OCI-LY1 (cell line): ENCODE data around the gene EPHA2.

Source experiments
- H2AFZ ChIP-seq: fragments of 200-600 bp; sonication (generic), shearing (Covaris generic); 2 replicates; pipeline ENCODE4 v1.6.0; 2014; ENCODE audit warnings: antibody characterized with exemption, mild to moderate bottlenecking, low read length
- H3F3A ChIP-seq: fragments of 200-600 bp; sonication (generic), shearing (Covaris generic); 2 replicates; pipeline ENCODE4 v1.6.0; 2014; ENCODE audit warnings: mild to moderate bottlenecking, antibody characterized with exemption, low read length, moderate library complexity; ENCODE audit not compliant: insufficient read depth
- H3K27ac ChIP-seq: fragments of 200-600 bp; sonication (generic); 2 replicates; pipeline ENCODE4 v1.5.1; 2014; ENCODE audit warnings: low read length, mixed run types, mild to moderate bottlenecking, low read depth; ENCODE audit not compliant: poor library complexity, severe bottlenecking
- H3K27me3 ChIP-seq: fragments of 200-600 bp; sonication (generic); 2 replicates; pipeline ENCODE4 v1.6.0; 2014; ENCODE audit warnings: antibody characterized with exemption, mild to moderate bottlenecking, low read length, moderate library complexity; ENCODE audit not compliant: insufficient read depth
- H3K36me3 ChIP-seq: fragments of 200-600 bp; sonication (generic); 2 replicates; pipeline ENCODE4 v1.6.1; 2014; ENCODE audit warnings: mild to moderate bottlenecking, antibody characterized with exemption, low read length, moderate library complexity, mixed read lengths; ENCODE audit not compliant: insufficient read depth
- H3K4me1 ChIP-seq: fragments of 200-600 bp; sonication (generic); 2 replicates; pipeline ENCODE4 v1.5.1; 2014; ENCODE audit warnings: mild to moderate bottlenecking, low read length, moderate library complexity; ENCODE audit not compliant: insufficient read depth, severe bottlenecking
- H3K4me2 ChIP-seq: fragments of 200-600 bp; sonication (generic), shearing (Covaris generic); 2 replicates; pipeline ENCODE4 v1.6.1; 2014; ENCODE audit warnings: low read length
- H3K4me3 ChIP-seq: fragments of 200-600 bp; sonication (generic); 2 replicates; pipeline ENCODE4 v1.5.1; 2014; ENCODE audit warnings: low read length, low read depth, mild to moderate bottlenecking, mixed read lengths; ENCODE audit not compliant: poor library complexity, severe bottlenecking
- H3K79me2 ChIP-seq: fragments of 200-600 bp; shearing (Covaris generic); 2 replicates; pipeline ENCODE4 v1.6.1; 2016; ENCODE audit warnings: mixed run types, low read length, mixed read lengths; ENCODE audit not compliant: insufficient read depth
- H3K9ac ChIP-seq: fragments of 200-600 bp; sonication (generic), shearing (Covaris generic); 2 replicates; pipeline ENCODE4 v1.6.1; 2014; ENCODE audit warnings: mild to moderate bottlenecking, low read length, mixed read lengths
- H3K9me2 ChIP-seq: fragments of 200-600 bp; sonication (generic), shearing (Covaris generic); 2 replicates; pipeline ENCODE4 v1.6.1; 2014; ENCODE audit warnings: low read depth, mild to moderate bottlenecking, low read length, mixed read lengths
- H3K9me3 ChIP-seq: fragments of 200-600 bp; shearing (Covaris generic); 2 replicates; pipeline ENCODE4 v1.6.1; 2014; ENCODE audit warnings: low read length, mixed read lengths
- H4K20me1 ChIP-seq: fragments of 200-600 bp; sonication (generic), shearing (Covaris generic); 2 replicates; pipeline ENCODE4 v1.6.0; 2016; ENCODE audit warnings: mild to moderate bottlenecking, low read length; ENCODE audit not compliant: insufficient read depth
- CTCF ChIP-seq: fragments of 200-600 bp; sonication (generic), shearing (Covaris generic); IDR thresholded peaks from 2 replicates; pipeline ENCODE4 v1.5.1; 2017; ENCODE audit warnings: mild to moderate bottlenecking, antibody characterized with exemption, low read length, moderate library complexity, mixed read lengths
- EZH2 ChIP-seq: fragments of 200-600 bp; sonication (generic), shearing (Covaris generic); IDR thresholded peaks from 2 replicates; pipeline ENCODE4 v1.8.0; 2017; ENCODE audit warnings: borderline replicate concordance, mixed run types, mild to moderate bottlenecking, antibody characterized with exemption, low read length, moderate library complexity, mixed read lengths

The EPHA2 gene

DNA sequence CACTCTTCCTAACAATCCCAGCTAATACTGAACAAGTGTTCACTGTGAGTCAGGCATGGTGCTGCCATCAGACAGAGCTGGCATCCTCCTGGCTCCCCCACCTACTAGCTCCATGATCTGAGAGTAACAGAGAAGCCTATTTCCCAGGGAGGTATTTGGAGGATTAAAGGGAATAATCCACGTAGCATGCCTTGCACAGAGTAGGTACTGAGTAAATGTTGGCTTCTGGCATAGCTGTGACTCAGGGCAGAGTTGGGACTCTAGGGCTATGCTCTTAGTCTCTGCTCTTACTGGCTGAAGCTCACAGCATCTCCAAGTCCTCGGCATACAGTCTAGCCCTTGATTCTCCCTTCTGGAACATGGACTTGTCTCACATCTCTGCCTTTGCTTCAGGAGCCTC is 48.3 kb upstream of the EPHA2 start:
- Histone ChIP-seq H3K36me3 (no peaks in the 10 kb centered on the region), H3F3A (no peaks in the 10 kb centered on the region), H3K27me3 (no peaks in the 10 kb centered on the region; the same call in 1 of the 2 replicates), H3K4me1 (peaks cover 5% of the 10 kb centered on the region), H3K4me3 (no peak overlapping the region), H3K27ac (no peak overlapping the region), H3K9me2 (no peaks in the 10 kb centered on the region), H2AFZ (no peak overlapping the region), H4K20me1 (no peaks in the 10 kb centered on the region), H3K9ac (no peak overlapping the region), H3K9me3 (no peaks in the 10 kb centered on the region), H3K79me2 (no peaks in the 10 kb centered on the region), H3K4me2 (no peak overlapping the region)
- TF ChIP-seq CTCF (no peak), EZH2 (no peak)

DNA sequence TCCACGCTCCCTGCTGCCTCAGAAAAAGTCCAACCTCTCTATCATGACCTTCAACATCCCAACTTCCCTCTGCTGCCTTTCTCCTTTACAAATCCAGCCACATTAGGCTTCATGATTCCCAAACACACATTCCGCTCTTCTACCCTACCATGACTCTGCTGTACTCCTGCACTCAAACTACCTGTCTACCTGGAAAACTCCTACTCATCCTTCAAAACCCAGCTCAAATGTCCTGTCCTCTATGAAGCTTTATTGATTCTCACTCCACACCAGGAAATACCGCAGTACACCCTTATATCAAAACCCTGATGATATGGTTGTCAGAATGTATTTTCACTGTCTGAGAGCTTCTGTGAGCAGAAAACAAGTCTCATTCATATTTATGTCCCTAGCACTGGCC is 47.7 kb upstream of the EPHA2 start:
- Histone ChIP-seq H3K27ac (no peak overlapping the region), H4K20me1 (no peaks in the 10 kb centered on the region), H3K36me3 (no peaks in the 10 kb centered on the region), H3K4me2 (no peak overlapping the region), H3K27me3 (no peaks in the 10 kb centered on the region; the same call in 1 of the 2 replicates), H3K9me3 (no peaks in the 10 kb centered on the region), H3K9ac (no peak overlapping the region), H2AFZ (no peak overlapping the region), H3F3A (no peaks in the 10 kb centered on the region), H3K79me2 (no peaks in the 10 kb centered on the region), H3K4me3 (no peak overlapping the region), H3K9me2 (no peaks in the 10 kb centered on the region), H3K4me1 (peaks cover 5% of the 10 kb centered on the region)
- no peak for TF ChIP-seq CTCF
- TF ChIP-seq EZH2 = no peak

- Histone ChIP-seq H3K9ac (no peak overlapping the region), H4K20me1 (no peaks in the 10 kb centered on the region), H3F3A (no peaks in the 10 kb centered on the region)
Measured at GRCh38 chr1:16202281-16203210, 46.7 kb upstream of the EPHA2 start.

More at GRCh38 chr1:16202281-16203210, 46.7 kb upstream of the EPHA2 start:
- no peak overlapping the region for H2AFZ ChIP-seq
- no peak overlapping the region for H3K27ac ChIP-seq
- no peaks in the 10 kb centered on the region for H3K9me2 ChIP-seq
- H3K79me2 ChIP-seq = no peaks in the 10 kb centered on the region
- no peaks in the 10 kb centered on the region for H3K27me3 ChIP-seq
- H3K36me3 ChIP-seq = no peaks in the 10 kb centered on the region
- H3K4me1 ChIP-seq = peaks cover 5% of the 10 kb centered on the region
- H3K4me2 ChIP-seq = no peak overlapping the region
- H3K4me3 ChIP-seq = no peak overlapping the region
- TF ChIP-seq EZH2 = no peak
- no peak for TF ChIP-seq CTCF
- H3K9me3 ChIP-seq = no peaks in the 10 kb centered on the region
